H9 (cell line): ENCODE results near the gene KRTAP4-2. TPM values are rescaled to one million over a fixed set of nuclear protein-coding genes. Genes with fewer than 3 reads are reported as not detected.

ENCODE experiments used
- DNase-seq: peaks from one replicate; pipeline ENCODE4 v3.0.0-alpha.2; 2017
- H2AFZ ChIP-seq: one replicate; pipeline ENCODE4 v1.6.1; 2013; ENCODE audit warnings: mild to moderate bottlenecking, low read length, control low read depth, moderate library complexity
- H2AK5ac ChIP-seq: 2 replicates; pipeline ENCODE4 v1.6.1; 2013; ENCODE audit warnings: low read length, control low read depth, mixed read lengths; ENCODE audit not compliant: insufficient read length
- H2BK120ac ChIP-seq: one replicate; pipeline ENCODE4 v1.6.1; 2013; ENCODE audit warnings: low read depth, mild to moderate bottlenecking, low read length, control low read depth, inconsistent platforms; ENCODE audit not compliant: poor library complexity, severe bottlenecking
- H2BK12ac ChIP-seq: 2 replicates; pipeline ENCODE4 v1.6.1; 2013; ENCODE audit warnings: low read length, control low read depth, mixed read lengths, low read depth; ENCODE audit not compliant: insufficient read length
- H2BK15ac ChIP-seq: 2 replicates; pipeline ENCODE4 v1.6.1; 2013; ENCODE audit warnings: low read depth, low read length, control low read depth
- H2BK20ac ChIP-seq: one replicate; pipeline ENCODE4 v1.6.1; 2013; ENCODE audit warnings: low read depth, mild to moderate bottlenecking, low read length, control low read depth, inconsistent platforms; ENCODE audit not compliant: poor library complexity, severe bottlenecking
- H2BK5ac ChIP-seq: 2 replicates; pipeline ENCODE4 v1.6.1; 2013; ENCODE audit warnings: low read length, control low read depth, mixed read lengths; ENCODE audit not compliant: insufficient read length
- H3K14ac ChIP-seq: 2 replicates; pipeline ENCODE4 v1.6.1; 2013; ENCODE audit warnings: low read length, control low read depth; ENCODE audit not compliant: insufficient read depth
- H3K18ac ChIP-seq: 2 replicates; pipeline ENCODE4 v1.6.1; 2013; ENCODE audit warnings: low read depth, mild to moderate bottlenecking, mixed read lengths, low read length, control low read depth; ENCODE audit not compliant: insufficient read length
- H3K23ac ChIP-seq: 2 replicates; pipeline ENCODE4 v1.6.1; 2013; ENCODE audit warnings: low read length, control low read depth, mixed read lengths, low read depth; ENCODE audit not compliant: insufficient read length
- H3K23me2 ChIP-seq: 2 replicates; pipeline ENCODE4 v1.6.1; 2013; ENCODE audit warnings: low read depth, mild to moderate bottlenecking, mixed read lengths, low read length, control low read depth; ENCODE audit not compliant: insufficient read length, poor library complexity, severe bottlenecking
- H3K27ac ChIP-seq: 2 replicates; pipeline ENCODE4 v1.5.1; 2013; ENCODE audit warnings: low read length, control low read depth, mixed read lengths, low read depth; ENCODE audit not compliant: insufficient read length
- H3K27me3 ChIP-seq: 2 replicates; pipeline ENCODE4 v1.6.1; 2013; ENCODE audit warnings: low read length, control low read depth, inconsistent platforms; ENCODE audit not compliant: insufficient read depth
- H3K4ac ChIP-seq: 2 replicates; pipeline ENCODE4 v1.6.1; 2013; ENCODE audit warnings: low read depth, mild to moderate bottlenecking, control low read depth, inconsistent platforms, low read length, moderate library complexity
- H3K4me1 ChIP-seq: 2 replicates; pipeline ENCODE4 v1.6.1; 2013; ENCODE audit warnings: low read length, control low read depth, inconsistent platforms; ENCODE audit not compliant: insufficient read depth
- H3K4me2 ChIP-seq: 2 replicates; pipeline ENCODE4 v1.6.1; 2013; ENCODE audit warnings: low read length, control low read depth, mixed read lengths; ENCODE audit not compliant: insufficient read length, insufficient read depth
- H3K56ac ChIP-seq: 2 replicates; pipeline ENCODE4 v1.6.1; 2013; ENCODE audit warnings: low read depth, mild to moderate bottlenecking, mixed read lengths, low read length, control low read depth; ENCODE audit not compliant: insufficient read length
- H3K79me1 ChIP-seq: 2 replicates; pipeline ENCODE4 v1.6.1; 2013; ENCODE audit warnings: low read depth, mild to moderate bottlenecking, moderate library complexity, low read length, control low read depth, inconsistent platforms; ENCODE audit not compliant: insufficient read depth, poor library complexity, severe bottlenecking
- H3K79me2 ChIP-seq: 2 replicates; pipeline ENCODE4 v1.6.1; 2013; ENCODE audit warnings: low read length, control low read depth, inconsistent platforms; ENCODE audit not compliant: insufficient read depth
- H3K9ac ChIP-seq: 2 replicates; pipeline ENCODE4 v1.6.1; 2013; ENCODE audit warnings: low read length, control low read depth, mixed read lengths; ENCODE audit not compliant: insufficient read length; ENCODE audit errors: extremely low read depth
- H3K9me3 ChIP-seq: one replicate; pipeline ENCODE4 v1.6.1; 2013; ENCODE audit warnings: low read depth, low read length, inconsistent platforms; ENCODE audit not compliant: control insufficient read depth
- H3T11ph ChIP-seq: one replicate; pipeline ENCODE4 v1.6.1; 2013; ENCODE audit warnings: mild to moderate bottlenecking, low read length, control low read depth, inconsistent platforms
- H4K20me1 ChIP-seq: one replicate; pipeline ENCODE4 v1.6.1; 2013; ENCODE audit not compliant: control insufficient read depth, insufficient read length, insufficient read depth
- H4K5ac ChIP-seq: 2 replicates; pipeline ENCODE4 v1.6.1; 2013; ENCODE audit warnings: low read depth, mild to moderate bottlenecking, mixed read lengths, low read length, control low read depth; ENCODE audit not compliant: insufficient read length
- H4K8ac ChIP-seq: replicated peaks from 2 replicates; pipeline ENCODE4 v1.6.1; 2013; ENCODE audit warnings: low read length, control low read depth, mixed read lengths, low read depth; ENCODE audit not compliant: insufficient read length
- H4K91ac ChIP-seq: 2 replicates; pipeline ENCODE4 v1.6.1; 2013; ENCODE audit warnings: low read depth, mild to moderate bottlenecking, moderate library complexity, mixed read lengths, low read length, control low read depth; ENCODE audit not compliant: insufficient read length
- H3K27ac Mint-ChIP-seq, 3 experiments: 2 replicates in 2 of 3; 3 replicates in 1 of 3; pipeline ENCODE4 v1.8.0; 2020 to 2021; ENCODE audit warnings: mixed read lengths in 3 of 3, mild to moderate bottlenecking in 1 of 3, moderate library complexity in 1 of 3
- H3K27me3 Mint-ChIP-seq: 2 replicates; pipeline ENCODE4 v1.8.0; 2021; ENCODE audit warnings: low read depth, mild to moderate bottlenecking, moderate library complexity, mixed read lengths
- H3K36me3 Mint-ChIP-seq, 3 experiments: 2 replicates in 2 of 3; 3 replicates in 1 of 3; pipeline ENCODE4 v1.8.0; 2020 to 2021; ENCODE audit warnings: low read depth in 3 of 3, mixed read lengths in 3 of 3; ENCODE audit not compliant: insufficient read depth in 1 of 3
- H3K4me1 Mint-ChIP-seq, 2 experiments: 2 replicates each; pipeline ENCODE4 v1.8.0; 2020; ENCODE audit warnings: mixed read lengths in 2 of 2
- H3K4me3 Mint-ChIP-seq, 2 experiments: 2 replicates in 1 of 2; 3 replicates in 1 of 2; pipeline ENCODE4 v1.8.0; 2020 to 2021; ENCODE audit warnings: mild to moderate bottlenecking in 2 of 2, mixed read lengths in 2 of 2, moderate library complexity in 1 of 2
- H3K9me3 Mint-ChIP-seq, 2 experiments: 2 replicates in 1 of 2; 3 replicates in 1 of 2; pipeline ENCODE4 v1.8.0; 2020; ENCODE audit warnings: mild to moderate bottlenecking in 2 of 2, mixed read lengths in 2 of 2, moderate library complexity in 1 of 2
- WGBS: extraction: QIAGEN DNeasy Blood & Tissue Kit; methylation state at CpG from one replicate; pipeline ENCODE4 v1.1.7; 2013; ENCODE audit warnings: missing lambda C conversion rate, low lambda C conversion rate, mixed read lengths; ENCODE audit not compliant: insufficient read length; ENCODE audit errors: extremely low coverage; 5-methylcytosine and 5-hydroxymethylcytosine counted together
- total RNA-seq: library from RNA; stranded (reverse); gene quantifications from 2 replicates; pipeline ENCODE4 v1.2.1, GENCODE V29; 2021
- TF ChIP-seq, protein P1 (sequence below): fragments of 200-600 bp; sonication (generic); conservative IDR thresholded peaks from 3 replicates; pipeline ENCODE4 v1.8.0; 2021; ENCODE audit warnings: antibody characterized with exemption, mild to moderate bottlenecking

KRTAP4-2 gene
- total RNA-seq, 1 experiment from 2014 or later, result not detected

DNA sequence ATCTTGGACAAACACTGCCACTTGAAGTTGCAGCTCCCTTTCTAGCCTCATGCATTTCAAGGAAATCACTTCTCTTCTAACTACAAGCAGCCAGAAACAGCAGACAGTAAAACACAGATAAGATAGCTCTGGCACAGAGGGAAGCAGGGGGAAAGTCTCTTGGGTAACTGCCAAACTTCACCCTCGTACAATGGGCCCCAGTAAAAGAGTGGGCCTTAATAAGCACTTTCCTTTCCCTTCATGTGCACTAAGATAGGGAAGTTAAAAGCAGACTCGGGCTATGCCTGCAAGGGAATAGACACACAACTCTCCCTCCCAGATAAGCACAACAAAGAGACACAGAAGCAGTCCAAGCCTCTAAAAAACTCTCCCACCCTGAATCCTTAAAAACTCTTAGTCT lies 24.2 kb downstream of the KRTAP4-2 start:
- no peaks in the 10 kb centered on the region for H3K79me1 ChIP-seq

More for the DNA sequence above, 24.2 kb downstream of the KRTAP4-2 start:
- TF ChIP-seq, protein P1, sequence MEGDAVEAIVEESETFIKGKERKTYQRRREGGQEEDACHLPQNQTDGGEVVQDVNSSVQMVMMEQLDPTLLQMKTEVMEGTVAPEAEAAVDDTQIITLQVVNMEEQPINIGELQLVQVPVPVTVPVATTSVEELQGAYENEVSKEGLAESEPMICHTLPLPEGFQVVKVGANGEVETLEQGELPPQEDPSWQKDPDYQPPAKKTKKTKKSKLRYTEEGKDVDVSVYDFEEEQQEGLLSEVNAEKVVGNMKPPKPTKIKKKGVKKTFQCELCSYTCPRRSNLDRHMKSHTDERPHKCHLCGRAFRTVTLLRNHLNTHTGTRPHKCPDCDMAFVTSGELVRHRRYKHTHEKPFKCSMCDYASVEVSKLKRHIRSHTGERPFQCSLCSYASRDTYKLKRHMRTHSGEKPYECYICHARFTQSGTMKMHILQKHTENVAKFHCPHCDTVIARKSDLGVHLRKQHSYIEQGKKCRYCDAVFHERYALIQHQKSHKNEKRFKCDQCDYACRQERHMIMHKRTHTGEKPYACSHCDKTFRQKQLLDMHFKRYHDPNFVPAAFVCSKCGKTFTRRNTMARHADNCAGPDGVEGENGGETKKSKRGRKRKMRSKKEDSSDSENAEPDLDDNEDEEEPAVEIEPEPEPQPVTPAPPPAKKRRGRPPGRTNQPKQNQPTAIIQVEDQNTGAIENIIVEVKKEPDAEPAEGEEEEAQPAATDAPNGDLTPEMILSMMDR, result no peak
- Histone ChIP-seq H4K20me1 (no peaks in the 10 kb centered on the region), H2BK12ac (no peak overlapping the region), H2BK20ac (no peak overlapping the region), H2BK5ac (no peak overlapping the region), H3K9me3 (no peaks in the 10 kb centered on the region), H2BK120ac (no peak overlapping the region), H3K27ac (no peak overlapping the region), H2AFZ (no peak overlapping the region), H3K18ac (no peak overlapping the region), H3K4me2 (no peak overlapping the region), H3K27me3 (no peaks in the 10 kb centered on the region), H3K23me2 (no peaks in the 10 kb centered on the region), H3K56ac (no peak overlapping the region), H3K4ac (no peak overlapping the region), H3T11ph (no peak overlapping the region), H4K91ac (no peak overlapping the region), H4K5ac (no peak overlapping the region), H2BK15ac (no peak overlapping the region), H3K9ac (no peak overlapping the region), H3K14ac (no peak overlapping the region), H3K79me2 (no peaks in the 10 kb centered on the region), H2AK5ac (no peak overlapping the region), H3K23ac (no peak overlapping the region), H3K4me1 (no peaks in the 10 kb centered on the region), H4K8ac (no peak overlapping the region)
- Mint-ChIP-seq H3K36me3 (no peaks in the 10 kb centered on the region; a peak in 1 of 7 replicates), H3K4me3 (no peak overlapping the region), H3K4me1 (peaks cover 2 to 5% of the 10 kb centered on the region in 2 experiments), H3K27me3 (peaks cover 2% of the 10 kb centered on the region; the same call in 1 of the 2 replicates), H3K9me3 (no peaks in the 10 kb centered on the region), H3K27ac (no peak overlapping the region)
- DNase-seq, result no peak
- no CpG with 5 or more reads among the region's 2 CpGs for WGBS
